Measurements from ENCODE around the gene PRAF2. TPM values are rescaled to one million over a fixed set of nuclear protein-coding genes. Genes with fewer than 3 reads are reported as not detected.

PRAF2 gene
- total RNA-seq, 1 donor, result 5.5 TPM

GRCh38 chrX:49096419-49096818 lies 22.6 kb upstream of the PRAF2 start:
- Histone ChIP-seq H3K27me3 (ENCODE audit: insufficient read depth, low read length) (no peaks in the 10 kb centered on the region), H3K4me1 (ENCODE audit: insufficient read depth, low read length) (peaks cover 11% of the 10 kb centered on the region), H3K9me3 (ENCODE audit: low read depth, low read length) (no peaks in the 10 kb centered on the region), H3K4me3 (ENCODE audit: low read length) (no peak overlapping the region)

DNA sequence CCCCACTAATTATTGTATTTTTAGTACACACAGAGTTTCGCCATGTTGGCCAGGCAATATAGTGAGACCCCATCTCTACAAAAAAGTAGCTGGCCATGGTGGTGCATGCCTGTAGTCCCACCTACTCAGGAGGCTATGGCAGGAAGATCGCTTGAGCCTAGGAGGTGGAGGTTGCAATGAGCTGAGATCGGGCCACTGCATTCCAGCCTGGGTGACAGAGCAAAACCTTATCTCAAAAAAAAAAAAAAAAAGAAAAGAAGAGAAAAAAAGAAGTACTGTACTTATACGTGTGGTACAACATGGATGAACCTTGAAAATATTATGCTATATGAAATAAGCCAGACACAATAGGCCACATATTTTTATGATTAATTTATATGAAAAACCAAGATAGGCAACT lies 15.8 kb upstream of the PRAF2 start:
- Histone ChIP-seq H3K27me3 (ENCODE audit: insufficient read depth, low read length) (no peaks in the 10 kb centered on the region), H3K9me3 (ENCODE audit: low read depth, low read length) (no peaks in the 10 kb centered on the region), H3K4me1 (ENCODE audit: insufficient read depth, low read length) (no peaks in the 10 kb centered on the region), H3K4me3 (ENCODE audit: low read length) (no peak overlapping the region)

DNA sequence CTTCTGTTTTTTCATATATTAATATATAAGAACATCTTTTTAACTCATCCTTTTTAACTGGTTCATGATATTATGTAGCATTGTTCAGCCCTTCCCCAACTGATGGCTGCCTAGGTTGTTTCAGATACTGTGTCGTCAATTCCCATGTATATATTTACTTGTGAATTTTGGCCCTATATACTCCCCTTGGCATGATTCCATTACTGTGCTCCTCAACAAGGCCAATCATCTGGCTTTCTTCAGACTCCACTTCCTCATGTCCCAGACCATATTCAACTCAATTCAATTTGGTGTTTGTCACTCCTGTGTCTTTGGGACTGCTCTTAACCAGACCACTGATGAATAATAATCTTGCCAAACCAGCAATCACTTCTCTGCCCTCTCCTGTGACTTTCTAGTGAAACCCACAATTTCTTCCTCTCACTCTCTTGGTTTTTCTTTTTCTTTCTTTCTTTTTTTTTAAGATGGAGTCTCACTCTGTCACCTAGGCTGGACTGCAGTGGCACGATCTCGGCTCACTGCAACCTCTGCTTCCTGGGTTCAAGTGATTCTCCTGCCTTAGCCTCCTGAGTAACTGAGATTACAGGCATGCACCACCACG lies 8.6 kb upstream of the PRAF2 start:
- no peak overlapping the region for H3K4me3 ChIP-seq (ENCODE audit: low read length)
- H3K9me3 ChIP-seq (ENCODE audit: low read depth, low read length), result no peaks in the 10 kb centered on the region
- no peaks in the 10 kb centered on the region for H3K27me3 ChIP-seq (ENCODE audit: insufficient read depth, low read length)
- H3K4me1 ChIP-seq (ENCODE audit: insufficient read depth, low read length), result peaks cover 9% of the 10 kb centered on the region

DNA sequence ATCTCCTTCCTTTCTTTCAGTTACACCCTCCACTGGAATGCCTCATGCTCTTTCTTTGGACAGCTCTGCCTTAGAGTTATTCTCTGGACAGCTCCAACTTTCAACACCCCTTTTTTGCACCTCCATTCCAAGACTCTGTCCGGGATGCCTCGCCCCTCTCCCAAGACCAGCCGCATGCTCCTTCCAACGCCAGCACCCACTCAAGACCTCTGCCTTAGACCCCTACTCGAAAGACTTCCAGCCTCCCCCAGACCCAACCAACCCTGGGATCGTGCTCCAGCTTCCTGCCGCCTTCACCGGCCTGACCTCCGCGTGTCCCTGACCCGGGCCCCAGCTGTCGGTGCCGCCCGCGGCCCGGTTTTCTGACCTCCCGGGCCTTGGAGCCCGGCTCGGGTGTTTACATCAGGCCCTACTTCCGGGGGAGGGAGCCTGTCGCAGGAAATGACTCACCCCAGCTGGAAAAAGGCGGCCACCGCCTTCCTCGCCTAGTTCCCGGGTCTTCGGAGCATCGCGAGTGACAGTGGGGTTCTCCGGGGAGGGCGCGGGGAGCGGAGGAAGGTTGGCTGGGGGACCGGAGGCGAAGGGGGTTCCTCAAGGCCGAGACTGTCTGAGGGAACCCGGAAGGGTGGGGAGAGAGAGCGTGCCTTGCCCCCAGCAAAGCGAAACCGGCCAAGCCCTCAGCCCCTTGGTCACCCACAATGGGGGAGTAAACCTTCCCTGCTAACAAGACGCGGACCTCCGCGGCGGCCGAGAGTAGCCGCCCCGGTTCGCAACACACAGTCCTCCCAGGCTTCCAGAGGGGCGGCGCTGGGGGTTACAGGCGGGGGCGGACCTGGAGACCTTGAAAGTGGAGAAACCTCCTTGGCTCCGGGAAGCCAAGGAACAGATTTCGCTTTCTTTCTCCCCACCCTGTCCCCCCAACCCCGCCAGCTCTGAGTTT lies 6.0 kb upstream of the PRAF2 start, which contains the start of gene WDR45:
Gene WDR45 (minus strand): TSS at position 399 of the 940 bp plus-strand sequence. CDS start 1,792 bp downstream, outside the sequence.
- H3K27me3 ChIP-seq (ENCODE audit: insufficient read depth, low read length), result no peaks in the 10 kb centered on the region
- peaks cover 9% of the 10 kb centered on the region for H3K4me1 ChIP-seq (ENCODE audit: insufficient read depth, low read length)
- H3K9me3 ChIP-seq (ENCODE audit: low read depth, low read length), result no peaks in the 10 kb centered on the region
- H3K4me3 ChIP-seq (ENCODE audit: low read length), result peak within 1 kb of the TSS; percentile 66

DNA sequence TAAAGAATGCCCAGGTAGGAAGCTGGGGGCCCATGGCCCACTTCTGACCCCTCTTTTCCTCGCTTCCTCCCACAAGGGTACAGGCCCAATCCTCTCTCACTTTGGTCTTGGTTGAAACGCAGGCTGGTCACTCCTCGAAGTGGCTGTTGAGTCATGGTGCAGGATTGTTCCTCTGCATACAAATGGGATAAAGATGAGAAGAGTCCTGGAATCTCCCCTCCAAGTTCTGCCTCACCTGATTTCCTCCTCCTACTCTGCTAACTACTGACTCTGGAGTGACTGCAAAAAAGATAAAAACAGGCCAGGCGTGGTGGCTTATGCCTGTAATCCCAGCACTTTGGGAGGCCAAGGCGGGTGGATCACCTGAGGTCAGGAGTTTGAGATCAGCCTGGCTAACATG lies 4.1 kb upstream of the PRAF2 start:
- Histone ChIP-seq H3K9me3 (ENCODE audit: low read depth, low read length) (no peaks in the 10 kb centered on the region), H3K4me1 (ENCODE audit: insufficient read depth, low read length) (peaks cover 15% of the 10 kb centered on the region), H3K27me3 (ENCODE audit: insufficient read depth, low read length) (no peaks in the 10 kb centered on the region), H3K4me3 (ENCODE audit: low read length) (no peak overlapping the region)

- Histone ChIP-seq H3K27me3 (ENCODE audit: insufficient read depth, low read length) (no peaks in the 10 kb centered on the region), H3K4me1 (ENCODE audit: insufficient read depth, low read length) (peaks cover 15% of the 10 kb centered on the region), H3K4me3 (ENCODE audit: low read length) (no peak overlapping the region), H3K9me3 (ENCODE audit: low read depth, low read length) (no peaks in the 10 kb centered on the region)
Observed at GRCh38 chrX:49075347-49075746, 1.5 kb upstream of the PRAF2 start.

DNA sequence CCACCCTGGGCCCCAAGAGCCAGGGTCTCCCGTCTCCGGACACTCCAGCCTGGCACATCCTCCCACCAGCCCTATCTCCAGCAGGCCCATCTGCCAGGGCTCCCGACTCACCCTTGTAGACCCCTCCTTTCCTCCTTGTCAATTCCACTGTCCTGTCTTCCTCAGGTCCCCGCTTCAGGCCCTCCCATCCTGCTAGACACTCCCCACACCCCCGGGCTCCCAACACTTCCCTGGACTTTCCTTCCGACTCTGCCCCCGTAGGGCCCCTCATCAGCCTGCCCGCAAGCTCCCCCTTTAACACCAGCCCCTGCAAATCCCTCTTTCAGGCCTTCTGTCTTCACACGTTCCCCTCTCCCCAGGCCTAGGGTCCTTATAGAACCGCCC lies 1.1 kb downstream of the PRAF2 start:
- no peaks in the 10 kb centered on the region for H3K9me3 ChIP-seq (ENCODE audit: low read depth, low read length)
- peaks cover 6% of the 10 kb centered on the region for H3K4me1 ChIP-seq (ENCODE audit: insufficient read depth, low read length)
- no peaks in the 10 kb centered on the region for H3K27me3 ChIP-seq (ENCODE audit: insufficient read depth, low read length)
- H3K4me3 ChIP-seq (ENCODE audit: low read length), result no peak overlapping the region

DNA sequence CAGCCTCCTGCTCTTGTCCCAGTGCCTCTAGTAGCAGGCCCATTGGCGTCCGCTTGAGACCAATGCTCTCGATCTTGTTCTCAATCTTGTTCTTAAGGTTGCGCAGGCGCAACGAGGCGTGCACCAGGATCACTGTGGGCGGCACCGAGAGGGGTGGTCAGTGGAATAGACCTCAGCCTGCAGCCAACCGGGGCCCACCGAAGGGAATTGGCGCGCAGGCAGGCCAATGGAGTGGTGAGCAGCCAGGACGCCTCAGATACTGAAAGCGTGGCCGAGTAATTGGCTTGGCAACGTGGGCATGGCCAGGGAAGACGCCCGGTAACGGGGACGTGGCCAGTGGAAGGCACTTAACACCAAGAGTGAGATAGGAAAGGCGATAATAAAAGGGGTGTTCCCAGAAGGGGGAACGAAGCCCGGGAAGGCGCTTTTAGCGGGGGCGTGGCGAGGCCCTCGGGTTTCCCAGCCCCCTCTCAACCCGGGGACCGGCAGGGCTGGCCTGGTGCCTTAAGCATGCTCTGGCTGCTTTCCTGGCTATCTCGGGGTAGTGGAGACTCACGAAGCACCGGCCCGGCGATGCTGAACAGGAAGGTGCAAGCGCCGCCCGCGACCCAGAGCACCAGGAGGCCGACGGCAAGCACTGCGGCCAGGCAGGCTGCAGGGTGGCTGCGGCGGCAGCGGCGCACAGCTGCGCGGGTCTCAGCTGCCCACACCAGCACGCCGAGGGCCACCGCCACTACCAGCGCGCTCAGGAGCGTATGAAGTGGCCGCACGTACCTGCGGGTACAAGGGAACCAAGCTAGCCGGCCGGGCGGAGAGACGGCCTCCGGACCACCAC lies 1.7 kb downstream of the PRAF2 start:
- H3K4me3 ChIP-seq (ENCODE audit: low read length), result no peak overlapping the region
- H3K27me3 ChIP-seq (ENCODE audit: insufficient read depth, low read length), result no peaks in the 10 kb centered on the region
- H3K4me1 ChIP-seq (ENCODE audit: insufficient read depth, low read length), result peaks cover 6% of the 10 kb centered on the region
- no peaks in the 10 kb centered on the region for H3K9me3 ChIP-seq (ENCODE audit: low read depth, low read length)

GRCh38 chrX:49070988-49071387 lies 2.8 kb downstream of the PRAF2 start:
- no peaks in the 10 kb centered on the region for H3K9me3 ChIP-seq (ENCODE audit: low read depth, low read length)
- H3K4me1 ChIP-seq (ENCODE audit: insufficient read depth, low read length), result peaks cover 6% of the 10 kb centered on the region
- H3K27me3 ChIP-seq (ENCODE audit: insufficient read depth, low read length), result no peaks in the 10 kb centered on the region
- no peak overlapping the region for H3K4me3 ChIP-seq (ENCODE audit: low read length)

DNA sequence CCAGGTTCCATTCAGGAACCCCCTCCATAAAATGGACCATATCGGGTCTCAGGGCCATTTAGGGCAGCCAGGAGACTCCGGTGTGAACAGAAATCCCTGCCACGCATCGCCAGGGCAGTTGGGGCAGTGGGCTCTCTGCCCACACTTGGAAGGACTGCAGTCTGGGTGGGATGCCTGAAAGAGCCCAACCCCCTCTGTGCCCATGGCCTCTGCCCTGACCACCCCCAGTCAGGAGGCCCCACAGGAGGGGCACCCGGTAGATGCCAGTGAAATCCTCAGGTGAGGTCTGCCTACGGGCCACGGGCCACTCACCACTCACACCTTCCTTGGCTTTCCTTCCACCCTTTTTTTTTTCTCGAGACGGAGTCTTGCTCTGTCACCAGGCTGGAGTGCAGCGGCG lies 4.8 kb downstream of the PRAF2 start:
- no peaks in the 10 kb centered on the region for H3K9me3 ChIP-seq (ENCODE audit: low read depth, low read length)
- no peaks in the 10 kb centered on the region for H3K27me3 ChIP-seq (ENCODE audit: insufficient read depth, low read length)
- no peak overlapping the region for H3K4me3 ChIP-seq (ENCODE audit: low read length)
- peaks cover 6% of the 10 kb centered on the region for H3K4me1 ChIP-seq (ENCODE audit: insufficient read depth, low read length)

DNA sequence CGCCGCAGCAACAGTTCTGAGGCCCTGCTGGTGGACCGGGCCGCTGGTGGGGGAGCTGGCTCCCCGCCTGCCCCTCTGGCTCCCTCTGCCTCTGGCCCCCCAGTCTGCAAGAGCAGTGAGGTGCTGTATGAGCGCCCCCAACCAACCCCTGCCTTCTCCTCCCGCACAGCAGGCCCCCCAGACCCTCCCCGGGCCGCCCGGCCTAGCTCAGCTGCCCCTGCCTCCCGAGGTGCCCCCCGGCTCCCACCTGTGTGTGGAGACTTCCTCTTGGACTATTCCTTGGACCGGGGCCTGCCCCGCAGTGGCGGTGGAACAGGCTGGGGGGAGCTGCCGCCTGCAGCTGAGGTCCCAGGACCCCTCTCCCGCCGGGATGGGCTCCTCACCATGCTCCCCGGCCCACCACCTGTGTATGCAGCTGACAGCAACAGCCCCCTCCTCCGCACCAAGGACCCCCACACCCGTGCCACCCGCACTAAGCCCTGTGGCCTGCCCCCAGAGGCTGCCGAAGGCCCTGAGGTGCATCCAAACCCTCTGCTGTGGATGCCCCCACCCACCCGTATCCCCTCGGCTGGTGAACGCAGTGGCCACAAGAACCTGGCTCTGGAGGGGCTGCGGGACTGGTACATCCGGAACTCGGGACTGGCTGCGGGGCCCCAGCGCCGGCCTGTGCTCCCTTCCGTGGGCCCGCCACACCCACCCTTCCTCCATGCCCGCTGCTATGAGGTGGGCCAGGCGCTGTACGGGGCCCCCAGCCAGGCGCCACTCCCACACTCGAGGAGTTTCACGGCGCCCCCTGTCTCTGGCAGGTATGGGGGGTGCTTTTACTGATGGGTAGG lies 6.3 kb downstream of the PRAF2 start:
- no peak overlapping the region for H3K4me3 ChIP-seq (ENCODE audit: low read length)
- no peaks in the 10 kb centered on the region for H3K4me1 ChIP-seq (ENCODE audit: insufficient read depth, low read length)

DNA sequence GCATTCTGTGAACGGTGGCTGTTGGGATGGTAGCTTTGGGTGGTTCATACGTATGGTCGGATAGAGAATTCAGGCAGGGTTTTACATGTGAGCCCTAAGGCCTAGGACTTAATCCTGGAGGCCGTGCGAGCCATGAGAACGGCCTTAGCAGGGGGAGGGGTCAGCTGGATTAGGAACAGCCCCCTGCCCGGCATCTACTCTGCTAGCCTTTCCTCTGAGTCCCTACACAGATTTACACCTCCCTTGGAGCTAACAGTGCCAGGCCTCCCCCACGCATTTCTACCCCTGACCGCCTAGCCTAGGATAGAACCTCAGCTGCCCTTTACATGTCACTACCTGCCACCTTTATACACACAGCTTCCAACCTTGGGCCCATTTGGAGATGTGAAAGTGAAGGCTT lies 7.1 kb downstream of the PRAF2 start:
- Histone ChIP-seq H3K9me3 (ENCODE audit: low read depth, low read length) (no peaks in the 10 kb centered on the region), H3K4me1 (ENCODE audit: insufficient read depth, low read length) (no peaks in the 10 kb centered on the region), H3K4me3 (ENCODE audit: low read length) (no peak overlapping the region), H3K27me3 (ENCODE audit: insufficient read depth, low read length) (no peaks in the 10 kb centered on the region)

More for the DNA sequence above, 6.3 kb downstream of the PRAF2 start:
- Histone ChIP-seq H3K9me3 (ENCODE audit: low read depth, low read length) (no peaks in the 10 kb centered on the region), H3K27me3 (ENCODE audit: insufficient read depth, low read length) (no peaks in the 10 kb centered on the region)

DNA sequence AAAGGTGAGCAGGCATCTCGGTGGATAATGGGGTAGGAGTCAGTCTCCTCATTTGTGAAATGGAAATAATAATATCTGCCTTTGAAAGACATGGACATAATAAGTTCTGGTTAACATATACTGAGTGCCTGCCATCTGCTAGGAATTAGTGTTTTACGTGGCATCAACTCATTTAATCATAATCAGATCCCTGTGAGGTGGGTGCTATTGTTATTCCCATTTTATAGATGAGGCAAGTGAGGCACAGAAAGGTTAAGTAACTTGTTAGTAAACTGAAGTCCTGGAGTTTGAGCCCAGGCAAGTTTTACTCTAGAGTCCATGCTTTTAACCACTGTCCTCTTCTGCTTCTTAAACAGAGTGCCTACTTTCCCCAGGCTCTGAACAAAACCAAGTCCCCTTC lies 7.5 kb downstream of the PRAF2 start:
- no peaks in the 10 kb centered on the region for H3K4me1 ChIP-seq (ENCODE audit: insufficient read depth, low read length)
- no peaks in the 10 kb centered on the region for H3K27me3 ChIP-seq (ENCODE audit: insufficient read depth, low read length)
- no peak overlapping the region for H3K4me3 ChIP-seq (ENCODE audit: low read length)
- no peaks in the 10 kb centered on the region for H3K9me3 ChIP-seq (ENCODE audit: low read depth, low read length)

- no peak overlapping the region for H3K4me3 ChIP-seq (ENCODE audit: low read length)
- no peaks in the 10 kb centered on the region for H3K27me3 ChIP-seq (ENCODE audit: insufficient read depth, low read length)
- H3K4me1 ChIP-seq (ENCODE audit: insufficient read depth, low read length), result no peaks in the 10 kb centered on the region
- no peaks in the 10 kb centered on the region for H3K9me3 ChIP-seq (ENCODE audit: low read depth, low read length)
Observed at GRCh38 chrX:49064735-49065134, 9.1 kb downstream of the PRAF2 start.
